Measurements from ENCODE around the gene FRMD3. TPM values are rescaled to one million over a fixed set of nuclear protein-coding genes. Genes with fewer than 3 reads are reported as not detected.

The FRMD3 gene
- total and polyA plus RNA-seq, 4 donors = 0.16 to 0.75 (median 0.48) TPM

DNA sequence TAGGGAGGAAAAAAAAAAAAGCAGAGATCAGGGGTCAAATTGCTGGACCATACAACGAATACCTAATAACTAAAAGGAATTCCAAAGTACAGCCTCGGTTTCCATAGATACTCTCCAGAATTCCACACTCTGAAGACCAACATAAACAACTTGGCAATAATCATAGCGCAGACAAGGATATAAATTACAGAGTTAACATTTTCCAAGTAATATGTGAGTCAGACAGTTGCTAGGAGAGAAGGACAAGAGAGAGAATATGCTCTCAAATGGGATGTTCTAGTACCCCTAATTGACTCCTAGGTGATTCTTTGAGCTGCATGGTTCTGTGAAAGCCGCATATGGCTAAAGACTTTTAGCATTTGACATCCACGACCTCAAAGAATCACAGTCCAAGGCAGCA lies 165.2 kb downstream of the FRMD3 start:
- no peaks in the 10 kb centered on the region for H3K27me3 ChIP-seq (ENCODE audit: control insufficient read depth in 4 of 4, insufficient read depth in 4 of 4, low read length in 3 of 4)
- TF ChIP-seq FOXA1 (IDR thresholded peaks at IDR 0.05) (no peak), JUND (IDR thresholded peaks at IDR 0.05) (no peak), EGR1 (IDR thresholded peaks at IDR 0.05; ENCODE audit: low read depth in 2 of 2) (no peak), NR2F2 (IDR thresholded peaks at IDR 0.05) (no peak), RAD21 (IDR thresholded peaks at IDR 0.05) (no peak), HNF4G (IDR thresholded peaks at IDR 0.05) (no peak), SP1 (IDR thresholded peaks at IDR 0.05) (no peak), HNF4A (conservative IDR thresholded peaks at IDR 0.05) (no peak), TAF1 (conservative IDR thresholded peaks at IDR 0.05) (no peak), GABPA (IDR thresholded peaks at IDR 0.05 in 1 of 2, conservative IDR thresholded peaks at IDR 0.05 in 1 of 2) (no peak), FOXA2 (IDR thresholded peaks at IDR 0.05) (no peak), YY1 (IDR thresholded peaks at IDR 0.05) (no peak), RXRA (IDR thresholded peaks at IDR 0.05) (no peak)
- TF ChIP-seq, protein P1, sequence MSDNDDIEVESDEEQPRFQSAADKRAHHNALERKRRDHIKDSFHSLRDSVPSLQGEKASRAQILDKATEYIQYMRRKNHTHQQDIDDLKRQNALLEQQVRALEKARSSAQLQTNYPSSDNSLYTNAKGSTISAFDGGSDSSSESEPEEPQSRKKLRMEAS (IDR thresholded peaks at IDR 0.05) = no peak
- TF ChIP-seq, protein P2, sequence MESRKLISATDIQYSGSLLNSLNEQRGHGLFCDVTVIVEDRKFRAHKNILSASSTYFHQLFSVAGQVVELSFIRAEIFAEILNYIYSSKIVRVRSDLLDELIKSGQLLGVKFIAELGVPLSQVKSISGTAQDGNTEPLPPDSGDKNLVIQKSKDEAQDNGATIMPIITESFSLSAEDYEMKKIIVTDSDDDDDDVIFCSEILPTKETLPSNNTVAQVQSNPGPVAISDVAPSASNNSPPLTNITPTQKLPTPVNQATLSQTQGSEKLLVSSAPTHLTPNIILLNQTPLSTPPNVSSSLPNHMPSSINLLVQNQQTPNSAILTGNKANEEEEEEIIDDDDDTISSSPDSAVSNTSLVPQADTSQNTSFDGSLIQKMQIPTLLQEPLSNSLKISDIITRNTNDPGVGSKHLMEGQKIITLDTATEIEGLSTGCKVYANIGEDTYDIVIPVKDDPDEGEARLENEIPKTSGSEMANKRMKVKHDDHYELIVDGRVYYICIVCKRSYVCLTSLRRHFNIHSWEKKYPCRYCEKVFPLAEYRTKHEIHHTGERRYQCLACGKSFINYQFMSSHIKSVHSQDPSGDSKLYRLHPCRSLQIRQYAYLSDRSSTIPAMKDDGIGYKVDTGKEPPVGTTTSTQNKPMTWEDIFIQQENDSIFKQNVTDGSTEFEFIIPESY (IDR thresholded peaks at IDR 0.05) = no peak
- TF ChIP-seq, protein P3, sequence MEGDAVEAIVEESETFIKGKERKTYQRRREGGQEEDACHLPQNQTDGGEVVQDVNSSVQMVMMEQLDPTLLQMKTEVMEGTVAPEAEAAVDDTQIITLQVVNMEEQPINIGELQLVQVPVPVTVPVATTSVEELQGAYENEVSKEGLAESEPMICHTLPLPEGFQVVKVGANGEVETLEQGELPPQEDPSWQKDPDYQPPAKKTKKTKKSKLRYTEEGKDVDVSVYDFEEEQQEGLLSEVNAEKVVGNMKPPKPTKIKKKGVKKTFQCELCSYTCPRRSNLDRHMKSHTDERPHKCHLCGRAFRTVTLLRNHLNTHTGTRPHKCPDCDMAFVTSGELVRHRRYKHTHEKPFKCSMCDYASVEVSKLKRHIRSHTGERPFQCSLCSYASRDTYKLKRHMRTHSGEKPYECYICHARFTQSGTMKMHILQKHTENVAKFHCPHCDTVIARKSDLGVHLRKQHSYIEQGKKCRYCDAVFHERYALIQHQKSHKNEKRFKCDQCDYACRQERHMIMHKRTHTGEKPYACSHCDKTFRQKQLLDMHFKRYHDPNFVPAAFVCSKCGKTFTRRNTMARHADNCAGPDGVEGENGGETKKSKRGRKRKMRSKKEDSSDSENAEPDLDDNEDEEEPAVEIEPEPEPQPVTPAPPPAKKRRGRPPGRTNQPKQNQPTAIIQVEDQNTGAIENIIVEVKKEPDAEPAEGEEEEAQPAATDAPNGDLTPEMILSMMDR (IDR thresholded peaks at IDR 0.05; ENCODE audit: low read depth, low read length, missing input control) = no peak
- TF ChIP-seq, protein P4, sequence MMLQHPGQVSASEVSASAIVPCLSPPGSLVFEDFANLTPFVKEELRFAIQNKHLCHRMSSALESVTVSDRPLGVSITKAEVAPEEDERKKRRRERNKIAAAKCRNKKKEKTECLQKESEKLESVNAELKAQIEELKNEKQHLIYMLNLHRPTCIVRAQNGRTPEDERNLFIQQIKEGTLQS (IDR thresholded peaks at IDR 0.05) = no peak
- TF ChIP-seq, protein P5, sequence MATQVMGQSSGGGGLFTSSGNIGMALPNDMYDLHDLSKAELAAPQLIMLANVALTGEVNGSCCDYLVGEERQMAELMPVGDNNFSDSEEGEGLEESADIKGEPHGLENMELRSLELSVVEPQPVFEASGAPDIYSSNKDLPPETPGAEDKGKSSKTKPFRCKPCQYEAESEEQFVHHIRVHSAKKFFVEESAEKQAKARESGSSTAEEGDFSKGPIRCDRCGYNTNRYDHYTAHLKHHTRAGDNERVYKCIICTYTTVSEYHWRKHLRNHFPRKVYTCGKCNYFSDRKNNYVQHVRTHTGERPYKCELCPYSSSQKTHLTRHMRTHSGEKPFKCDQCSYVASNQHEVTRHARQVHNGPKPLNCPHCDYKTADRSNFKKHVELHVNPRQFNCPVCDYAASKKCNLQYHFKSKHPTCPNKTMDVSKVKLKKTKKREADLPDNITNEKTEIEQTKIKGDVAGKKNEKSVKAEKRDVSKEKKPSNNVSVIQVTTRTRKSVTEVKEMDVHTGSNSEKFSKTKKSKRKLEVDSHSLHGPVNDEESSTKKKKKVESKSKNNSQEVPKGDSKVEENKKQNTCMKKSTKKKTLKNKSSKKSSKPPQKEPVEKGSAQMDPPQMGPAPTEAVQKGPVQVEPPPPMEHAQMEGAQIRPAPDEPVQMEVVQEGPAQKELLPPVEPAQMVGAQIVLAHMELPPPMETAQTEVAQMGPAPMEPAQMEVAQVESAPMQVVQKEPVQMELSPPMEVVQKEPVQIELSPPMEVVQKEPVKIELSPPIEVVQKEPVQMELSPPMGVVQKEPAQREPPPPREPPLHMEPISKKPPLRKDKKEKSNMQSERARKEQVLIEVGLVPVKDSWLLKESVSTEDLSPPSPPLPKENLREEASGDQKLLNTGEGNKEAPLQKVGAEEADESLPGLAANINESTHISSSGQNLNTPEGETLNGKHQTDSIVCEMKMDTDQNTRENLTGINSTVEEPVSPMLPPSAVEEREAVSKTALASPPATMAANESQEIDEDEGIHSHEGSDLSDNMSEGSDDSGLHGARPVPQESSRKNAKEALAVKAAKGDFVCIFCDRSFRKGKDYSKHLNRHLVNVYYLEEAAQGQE (IDR thresholded peaks at IDR 0.05) = no peak
- no peaks in the 10 kb centered on the region for H3K4me1 ChIP-seq (ENCODE audit: control insufficient read depth in 4 of 4, insufficient read depth in 4 of 4, low read length in 3 of 4)
- no peaks in the 10 kb centered on the region for H3K36me3 ChIP-seq (ENCODE audit: control insufficient read depth in 4 of 4, insufficient read depth in 3 of 4, low read depth in 1 of 4, low read length in 3 of 4)
- H3K9me3 ChIP-seq (ENCODE audit: control insufficient read depth in 4 of 4, low read length in 3 of 4) = no peaks in the 10 kb centered on the region
- no peak overlapping the region for H3K4me3 ChIP-seq (ENCODE audit: low read depth in 1 of 3, low read length in 3 of 3)
- H3K27ac ChIP-seq (ENCODE audit: low read depth in 1 of 2, low read length in 2 of 2) = no peak overlapping the region
- DNase-seq (ENCODE audit: low spot score) = no peak
- 78% methylated on average over 5 of the region's 5 CpGs for WGBS
- H3K9ac ChIP-seq (ENCODE audit: low read depth in 1 of 2, low read length in 2 of 2) = no peak overlapping the region
